Calu3 (cell line): ENCODE measurements around the gene KRT82. TPM values are rescaled to one million over a fixed set of nuclear protein-coding genes. Genes with fewer than 3 reads are reported as not detected.

ENCODE experiments used
- BruUV-seq: library from RNA; stranded (reverse); fragments of 400-500 nt; replicated peaks from 2 replicates; lab custom pipeline; 2021; lab: Mats Ljungman, UMichigan
- CTCF ChIA-PET: fragments of 300-600 bp; sonication (Branson Sonifier 250); formaldehyde crosslinking; loops from one replicate; lab custom pipeline; 2022; ENCODE audit warnings: antibody characterized with exemption; lab: Charles Lee
- DNase-seq: peaks from one replicate; pipeline ENCODE4 v3.0.0; 2022
- H3K27ac Mint-ChIP-seq: one replicate; pipeline ENCODE4 v1.8.0; 2022; ENCODE audit warnings: mixed read lengths; ENCODE audit not compliant: unreplicated experiment
- H3K27me3 Mint-ChIP-seq: one replicate; pipeline ENCODE4 v1.8.0; 2022; ENCODE audit warnings: mixed read lengths; ENCODE audit not compliant: unreplicated experiment
- H3K36me3 Mint-ChIP-seq: one replicate; pipeline ENCODE4 v1.8.0; 2022; ENCODE audit warnings: mild to moderate bottlenecking, moderate library complexity, mixed read lengths; ENCODE audit not compliant: insufficient read depth, unreplicated experiment
- H3K4me1 Mint-ChIP-seq: one replicate; pipeline ENCODE4 v1.8.0; 2022; ENCODE audit warnings: mild to moderate bottlenecking, low read depth, mixed read lengths; ENCODE audit not compliant: unreplicated experiment
- H3K4me3 Mint-ChIP-seq: one replicate; pipeline ENCODE4 v1.8.0; 2022; ENCODE audit warnings: mild to moderate bottlenecking, low read depth, moderate library complexity, mixed read lengths; ENCODE audit not compliant: unreplicated experiment
- H3K9me3 Mint-ChIP-seq: one replicate; pipeline ENCODE4 v1.8.0; 2022; ENCODE audit warnings: low read depth, mixed read lengths; ENCODE audit not compliant: unreplicated experiment
- CTCF ChIP-seq: fragments of 200-600 bp; IDR thresholded peaks from one replicate; pipeline ENCODE4 v1.8.0; 2022; ENCODE audit warnings: antibody characterized with exemption; ENCODE audit not compliant: unreplicated experiment
- intact Hi-C: fragments of 100-400 bp; cut with micrococcal nuclease; formaldehyde crosslinking; loops from one replicate; pipeline ENCODE4 v1.10.0; 2022; ENCODE audit not compliant: unreplicated experiment
- total RNA-seq: library from RNA; stranded (reverse); gene quantifications from 2 replicates; pipeline ENCODE4 v1.2.3, GENCODE V29; 2022

The KRT82 gene
- total RNA-seq, 1 experiment from 2014 or later, result not detected

- no peak overlapping the region for H3K27ac Mint-ChIP-seq
- H3K4me3 Mint-ChIP-seq, result no peak overlapping the region
- H3K4me1 Mint-ChIP-seq, result peaks cover 8% of the 10 kb centered on the region
- peaks cover 40% of the 10 kb centered on the region for H3K27me3 Mint-ChIP-seq
- CTCF ChIA-PET, result interaction anchor here (0.6 kb wide), 1 partner anchor 135 kb away, joined by 4 read pairs; no protein-coding TSS in a partner anchor
- H3K36me3 Mint-ChIP-seq, result no peaks in the 10 kb centered on the region
- no peak for TF ChIP-seq CTCF
- no peaks in the 10 kb centered on the region for H3K9me3 Mint-ChIP-seq
- intact Hi-C loops, result no loop called here
- no TSS peak for BruUV-seq
- DNase-seq, result no peak
Measured at GRCh38 chr12:52398176-52398575, 8.0 kb downstream of the KRT82 start.

GRCh38 chr12:52396656-52397055 is 9.5 kb downstream of the KRT82 start:
- intact Hi-C loops, result no loop called here
- H3K27me3 Mint-ChIP-seq, result peaks cover 25% of the 10 kb centered on the region

GRCh38 chr12:52395761-52396434 is 10.2 kb downstream of the KRT82 start:
- H3K4me1 Mint-ChIP-seq, result peaks cover 8% of the 10 kb centered on the region
- intact Hi-C loops, result no loop called here
- no peak overlapping the region for H3K4me3 Mint-ChIP-seq
- TF ChIP-seq CTCF, result peak; percentile 42
- CTCF ChIA-PET, result interaction anchor here (0.9 to 1.7 kb wide), 7 partner anchors 9 to 485 kb away, joined by 3 to 9 read pairs (median 4); no protein-coding TSS in a partner anchor
- no peak overlapping the region for H3K27ac Mint-ChIP-seq
- peaks cover 23% of the 10 kb centered on the region for H3K27me3 Mint-ChIP-seq
- BruUV-seq, result no TSS peak
- peak; percentile 62 for DNase-seq
- no peaks in the 10 kb centered on the region for H3K9me3 Mint-ChIP-seq
- H3K36me3 Mint-ChIP-seq, result no peaks in the 10 kb centered on the region

More at GRCh38 chr12:52396656-52397055, 9.5 kb downstream of the KRT82 start:
- Mint-ChIP-seq H3K27ac (no peak overlapping the region), H3K4me1 (peaks cover 8% of the 10 kb centered on the region), H3K4me3 (no peak overlapping the region), H3K9me3 (no peaks in the 10 kb centered on the region), H3K36me3 (no peaks in the 10 kb centered on the region)
- TF ChIP-seq CTCF, result no peak
- DNase-seq, result no peak
- BruUV-seq, result no TSS peak
- CTCF ChIA-PET, result interaction anchor here (1.0 to 1.7 kb wide), 3 partner anchors 31 to 484 kb away, joined by 5 to 9 read pairs (median 7); no protein-coding TSS in a partner anchor

GRCh38 chr12:52394836-52395405 is 11.2 kb downstream of the KRT82 start:
- Mint-ChIP-seq H3K36me3 (no peaks in the 10 kb centered on the region), H3K4me3 (no peak overlapping the region), H3K27ac (no peak overlapping the region), H3K27me3 (peaks cover 23% of the 10 kb centered on the region), H3K9me3 (no peaks in the 10 kb centered on the region), H3K4me1 (peaks cover 8% of the 10 kb centered on the region)
- no TSS peak for BruUV-seq
- no peak for DNase-seq
- no peak for TF ChIP-seq CTCF
- intact Hi-C loops, result loop anchor here (5.0 kb wide), 1 partner anchor 112 kb away; no protein-coding TSS in a partner anchor
- CTCF ChIA-PET, result interaction anchor here (1.4 kb wide), 1 partner anchor 126 kb away, joined by 3 read pairs; no protein-coding TSS in a partner anchor
